HL-60/S4 treated with phorbol 12-myristate 13-acetate at 8.2 ng/mL for 4 days and 3 days (cell line): ENCODE results near the gene SART1.
"Not testable (repeated sequence)": the region's sequence is repeated elsewhere in the genome, so short reads cannot be mapped to it uniquely, and the experiment has no call there.

Source experiments
- in situ Hi-C: fragments of 300-500 bp; cut with MboI; formaldehyde crosslinking; loops from 2 replicates; pipeline ENCODE4 v1.15.0; 2022; ENCODE audit warnings: low sequenced_read_pairs

Gene SART1

GRCh38 chr11:65931773-65932557 is 29.6 kb upstream of the SART1 start:
- in situ Hi-C loops = no loop called here

DNA sequence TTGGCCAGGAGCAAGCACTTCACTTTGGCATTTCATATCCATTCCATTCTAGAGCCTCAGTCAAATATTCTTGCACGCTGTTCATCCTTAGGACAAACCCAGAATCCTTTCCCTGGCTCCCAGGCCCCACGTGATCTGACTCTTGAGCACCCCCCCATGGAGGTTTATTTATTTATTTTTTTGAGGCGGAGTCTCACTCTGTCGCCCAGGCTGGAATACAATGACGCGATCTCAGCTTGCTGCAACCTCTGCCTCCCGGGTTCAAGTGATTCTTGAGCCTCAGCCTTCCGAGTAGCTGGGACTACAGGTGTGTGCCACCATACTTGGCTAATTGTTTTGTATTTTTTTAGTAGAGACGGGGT is 29.0 kb upstream of the SART1 start:
- in situ Hi-C loops = no loop called here

DNA sequence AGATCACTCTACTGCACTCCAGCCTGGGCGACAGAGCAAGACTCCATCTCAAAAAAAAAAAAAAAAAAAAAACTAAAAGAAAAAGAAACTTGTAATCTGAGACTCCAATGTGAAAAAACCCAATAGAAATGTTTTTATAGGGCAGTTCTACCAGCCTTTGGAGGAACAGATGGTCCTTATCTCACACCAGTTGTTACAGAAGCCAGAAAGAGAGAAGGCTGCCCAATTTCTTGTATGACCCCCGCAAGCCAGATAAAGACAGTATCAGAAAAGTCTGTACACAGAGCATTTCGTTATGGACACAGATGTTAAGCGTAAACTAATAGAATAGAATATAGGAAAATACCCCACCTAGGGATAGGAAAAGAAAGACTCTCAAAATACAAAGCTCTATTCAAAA is 27.5 kb upstream of the SART1 start:
- in situ Hi-C loops = no loop called here

DNA sequence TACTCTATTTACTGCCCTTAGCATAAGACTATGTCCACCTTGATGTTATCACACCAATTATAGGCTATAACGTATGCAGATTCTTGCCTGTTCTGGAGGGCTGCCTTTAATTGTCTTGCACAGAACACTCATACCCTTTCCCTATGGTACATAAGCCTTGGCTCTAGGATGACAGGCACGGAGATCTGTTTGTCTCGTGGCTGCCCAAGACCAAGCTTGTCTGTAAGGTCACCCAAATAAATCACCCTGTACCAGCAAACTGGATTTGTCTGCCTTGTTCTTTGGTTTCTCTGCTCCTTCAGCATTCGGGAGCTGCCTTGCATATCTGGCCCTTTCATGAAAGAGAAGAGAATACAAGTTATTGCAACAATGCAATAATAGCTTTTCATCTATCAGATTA is 23.8 kb upstream of the SART1 start:
- in situ Hi-C loops = no loop called here

GRCh38 chr11:65941720-65942310 is 19.7 kb upstream of the SART1 start:
- in situ Hi-C loops = no loop called here

DNA sequence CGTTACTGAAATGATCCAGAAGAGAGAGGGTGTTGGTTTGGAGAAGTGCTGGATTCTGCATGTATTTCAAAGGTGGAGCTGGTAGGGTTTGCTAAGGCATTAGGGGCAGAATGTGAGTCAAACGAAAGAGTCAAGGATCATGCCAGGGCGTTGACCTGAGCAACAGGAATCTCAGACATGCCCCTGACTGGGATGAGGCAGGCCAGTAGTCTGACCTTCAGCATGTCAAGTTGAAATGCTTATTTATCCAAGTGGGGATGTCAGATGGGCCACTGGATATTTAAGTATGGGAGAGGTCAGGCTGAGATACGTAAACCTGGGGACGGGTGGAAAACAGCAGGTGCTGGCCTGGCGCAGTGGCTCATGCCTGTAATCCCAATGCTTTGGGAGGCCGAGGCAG is 19.0 kb upstream of the SART1 start:
- in situ Hi-C loops = no loop called here

GRCh38 chr11:65944191-65944590 is 17.3 kb upstream of the SART1 start:
- in situ Hi-C loops = no loop called here

GRCh38 chr11:65944767-65945166 is 16.8 kb upstream of the SART1 start:
- in situ Hi-C loops = no loop called here

GRCh38 chr11:65945430-65945911 is 16.1 kb upstream of the SART1 start, which contains the start of gene TSGA10IP:
Gene TSGA10IP (plus strand): TSS chr11:65945480. CDS start chr11:65945676, 196 bp downstream.
- in situ Hi-C loops = no loop called here

GRCh38 chr11:65945941-65946558 is 15.5 kb upstream of the SART1 start:
- in situ Hi-C loops = no loop called here

DNA sequence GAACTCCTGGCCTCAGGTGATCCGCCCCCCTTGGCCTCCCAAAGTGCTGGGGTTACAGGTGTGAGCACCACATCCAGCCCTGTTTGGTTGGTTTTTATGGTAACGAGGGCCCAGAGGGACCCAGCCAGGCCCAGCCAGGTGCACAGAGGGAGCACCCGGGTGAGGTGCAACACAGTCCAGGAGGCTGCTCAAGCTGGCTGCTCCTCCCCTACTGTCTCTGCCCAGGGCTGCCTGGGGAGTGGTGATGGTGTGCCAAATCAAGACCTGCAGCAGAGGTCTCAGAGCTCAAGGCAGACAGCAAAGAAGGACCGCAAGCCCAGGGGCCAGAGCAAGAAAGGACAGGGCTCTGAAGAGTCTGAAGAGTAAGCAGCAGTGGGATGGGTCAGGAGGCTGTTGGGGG is 14.9 kb upstream of the SART1 start:
- in situ Hi-C loops = no loop called here

DNA sequence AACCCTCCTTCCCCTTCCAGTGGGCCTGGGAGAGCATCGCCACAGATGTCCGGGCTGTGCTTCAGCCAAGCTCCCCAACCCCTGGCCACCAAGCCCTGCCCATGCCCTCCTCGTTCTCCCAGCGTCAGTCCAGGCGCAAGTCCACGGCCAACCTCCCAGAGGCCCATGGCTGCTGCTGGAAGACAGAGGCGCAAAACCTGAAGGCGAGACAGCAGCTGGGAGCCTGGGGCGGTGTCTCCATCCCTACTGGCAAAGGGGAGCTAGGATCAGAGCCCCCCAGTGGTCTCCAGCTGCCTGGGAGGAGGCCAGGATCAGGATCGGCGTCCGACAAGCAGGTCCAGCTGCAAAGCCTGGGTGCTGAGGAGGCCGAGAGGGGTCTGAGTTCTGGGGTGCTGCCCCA is 14.4 kb upstream of the SART1 start:
- in situ Hi-C loops = no loop called here

- in situ Hi-C loops = no loop called here
These were observed 13.9 kb upstream of the SART1 start for GRCh38 chr11:65947603-65948125.

DNA sequence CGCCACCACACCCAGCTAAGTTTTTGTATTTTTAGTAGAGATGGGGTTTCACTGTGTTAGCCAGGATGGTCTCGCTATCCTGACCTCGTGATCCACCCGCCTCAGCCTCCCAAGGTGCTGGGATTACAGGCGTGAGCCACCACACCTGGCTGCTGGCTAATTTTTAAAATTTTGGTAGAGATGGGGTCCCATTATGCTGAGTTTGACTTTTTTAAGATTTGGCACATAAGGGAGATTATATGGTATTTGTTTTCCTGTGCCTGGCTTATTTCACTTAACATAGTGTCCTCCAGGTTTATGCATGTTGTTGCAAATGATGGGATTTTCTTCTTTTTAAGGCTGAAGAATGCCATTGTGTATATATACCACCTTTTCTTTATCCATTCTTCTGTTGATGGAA is 10.8 kb upstream of the SART1 start:
- in situ Hi-C loops = not testable (repeated sequence)

DNA sequence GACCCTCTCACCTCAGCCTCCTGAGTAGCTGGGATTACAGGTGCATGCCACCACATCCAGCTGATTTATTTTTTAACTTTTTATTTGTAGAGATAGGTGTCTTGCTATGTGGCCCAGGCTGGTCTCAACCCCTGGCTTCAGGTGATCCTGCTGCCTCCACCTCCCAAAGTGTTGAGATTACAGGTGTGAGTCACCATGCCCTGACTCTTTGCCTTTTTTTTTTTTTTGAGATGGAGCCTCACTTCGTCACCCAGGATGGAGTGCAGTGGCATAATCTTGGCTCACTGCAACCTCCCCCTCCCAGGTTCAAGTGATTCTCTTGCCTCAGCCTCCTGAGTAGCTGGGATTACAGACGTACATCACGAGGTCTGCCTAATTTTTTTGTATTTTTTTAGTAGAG is 9.9 kb upstream of the SART1 start:
- in situ Hi-C loops = not testable (repeated sequence)

DNA sequence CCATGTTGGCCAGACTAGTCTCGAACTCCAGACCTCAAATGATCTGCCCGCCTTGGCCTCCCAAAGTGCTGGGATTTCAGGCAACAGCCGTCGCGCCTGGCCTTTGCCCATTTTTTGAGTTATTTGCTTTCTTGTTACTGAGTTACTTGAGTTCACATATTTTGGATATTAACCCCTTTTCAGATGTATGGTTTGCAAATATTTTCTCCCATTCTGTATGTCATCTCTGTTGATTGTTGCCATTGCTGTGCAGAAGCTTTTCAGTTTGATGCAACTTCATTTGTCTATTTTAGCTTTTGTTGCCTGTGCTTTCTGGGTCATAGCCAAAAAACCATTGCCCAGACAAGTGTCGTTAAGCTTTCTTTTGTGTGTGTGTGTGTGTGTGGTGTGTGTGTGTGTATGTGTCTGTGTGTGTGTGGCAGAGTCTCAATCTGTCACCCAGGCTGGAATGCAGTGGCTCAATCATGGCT is 9.4 kb upstream of the SART1 start:
- in situ Hi-C loops = no loop called here

DNA sequence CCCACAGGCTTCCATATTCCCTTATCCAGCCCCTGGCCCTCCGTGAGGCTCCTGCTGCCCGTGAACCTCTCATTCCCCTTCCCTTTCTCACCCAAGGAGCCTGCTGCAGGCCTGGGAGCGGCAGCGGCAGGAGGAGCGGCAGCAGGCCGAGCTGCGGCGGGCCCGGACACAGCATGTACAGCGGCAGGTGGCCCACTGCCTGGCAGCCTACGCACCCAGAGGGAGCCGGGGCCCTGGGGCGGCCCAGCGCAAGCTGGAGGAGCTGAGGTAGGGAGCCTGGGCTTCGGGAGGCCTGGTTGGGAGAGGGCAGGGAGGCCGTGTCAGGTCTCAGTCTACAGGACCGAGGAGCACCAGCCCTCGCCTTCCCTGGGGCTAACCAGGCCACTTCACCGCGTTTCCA is 8.1 kb upstream of the SART1 start:
- in situ Hi-C loops = no loop called here

DNA sequence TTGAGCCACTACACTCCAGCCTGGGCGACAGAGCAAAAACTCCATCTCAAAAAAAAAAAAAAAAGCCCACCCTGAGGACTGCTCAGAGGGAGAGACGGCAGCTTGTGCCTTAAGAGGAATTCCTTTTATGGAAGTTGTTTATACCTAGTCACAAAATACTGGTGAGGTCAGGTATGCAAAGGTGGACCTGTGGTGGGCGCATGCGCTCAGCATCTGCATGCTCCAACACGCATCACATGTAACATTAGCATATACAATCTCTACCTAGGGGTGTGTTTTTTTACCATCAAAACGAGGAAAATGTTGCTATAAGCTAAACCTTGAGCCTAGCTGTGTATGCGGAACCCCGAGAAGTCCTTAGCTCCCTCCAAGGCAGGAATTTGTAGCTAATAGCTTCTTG is 6.8 kb upstream of the SART1 start:
- in situ Hi-C loops = no loop called here

DNA sequence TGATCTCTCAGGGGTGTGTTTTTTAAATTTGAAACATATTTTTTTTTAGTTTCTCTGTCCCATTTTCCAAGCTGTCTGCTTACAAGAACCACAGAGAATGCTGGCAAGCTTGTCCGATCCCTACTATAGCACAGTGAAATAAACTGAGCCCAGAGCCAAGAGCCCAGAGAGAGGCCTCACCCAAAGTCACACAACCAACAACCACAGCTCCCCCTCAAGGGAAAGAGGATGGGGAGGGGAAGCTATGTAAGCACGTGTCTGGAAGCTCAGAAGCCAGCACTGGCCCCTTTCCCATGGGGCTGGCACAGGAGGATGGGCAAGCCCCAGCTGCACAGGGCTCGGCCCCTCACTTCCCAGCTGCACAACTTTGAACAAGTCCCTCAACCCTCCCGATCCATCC is 3.2 kb upstream of the SART1 start:
- in situ Hi-C loops = no loop called here

DNA sequence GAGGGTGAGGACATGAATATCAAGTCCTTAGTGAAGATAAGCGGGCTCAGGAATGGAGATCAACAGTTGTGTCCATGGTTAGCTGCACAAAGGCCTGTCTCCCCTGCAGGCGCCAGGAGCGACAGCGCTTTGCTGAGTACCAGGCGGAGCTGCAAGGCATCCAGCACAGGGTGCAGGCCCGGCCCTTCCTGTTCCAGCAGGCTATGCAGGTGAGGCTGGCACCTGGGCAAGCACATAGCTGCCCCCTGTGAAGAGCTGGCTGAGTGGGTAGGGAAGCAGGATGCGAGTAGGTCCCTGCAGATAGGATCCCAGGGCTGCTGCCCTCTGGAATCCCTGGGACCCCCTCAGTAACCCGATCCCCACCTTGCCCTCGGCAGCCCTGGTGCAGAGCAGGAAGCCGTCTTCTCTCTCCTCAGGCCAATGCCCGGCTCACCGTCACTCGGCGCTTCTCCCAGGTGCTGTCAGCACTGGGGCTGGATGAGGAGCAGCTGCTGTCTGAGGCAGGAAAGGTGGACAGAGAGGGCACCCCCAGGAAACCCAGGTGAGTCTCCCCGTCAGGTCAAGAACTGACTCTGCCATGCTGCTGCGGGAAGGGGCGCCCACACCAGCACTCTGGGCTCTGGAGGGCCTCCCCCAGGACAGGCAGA is 2.6 kb upstream of the SART1 start:
- in situ Hi-C loops = no loop called here

DNA sequence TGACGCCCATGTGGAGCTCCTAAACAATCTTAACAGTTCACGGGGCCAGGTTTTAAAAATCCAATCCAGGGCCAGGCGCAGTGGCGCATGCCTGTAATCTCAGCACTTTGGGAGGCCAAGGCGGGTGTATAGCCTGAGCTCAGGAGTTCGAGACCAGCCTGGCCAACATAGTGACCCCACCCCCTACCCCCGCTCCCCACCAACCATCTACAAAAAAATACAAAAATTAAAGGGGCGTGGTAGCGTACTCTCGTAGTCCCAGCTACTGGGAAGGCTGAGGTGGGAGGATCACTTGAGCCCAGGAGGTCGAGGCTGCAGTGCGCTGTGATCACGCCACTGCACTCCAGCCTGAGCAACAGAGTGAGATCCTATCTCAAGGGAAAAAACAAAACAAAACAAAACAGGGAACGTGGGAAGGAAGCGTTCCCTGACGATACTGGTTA is 689 bp upstream of the SART1 start:
- in situ Hi-C loops = no loop called here
